Right lobe of liver (tissue), 6 donors: Measurements from ENCODE around the gene TMEM51. TPM values are rescaled to one million over a fixed set of nuclear protein-coding genes. Genes with fewer than 3 reads are reported as not detected.

ENCODE experiments used
- ATAC-seq, 4 donors: fragments of 200-7000 bp; cut with Tn5 transposase; one replicate each; pipeline ENCODE4 v1.9.1; 2020; ENCODE audit warnings: mild to moderate bottlenecking in 4 of 4, moderate library complexity in 4 of 4
- DNase-seq, 3 donors: peaks; one replicate each; pipeline ENCODE4 v3.0.0-alpha.2; 2020
- H3K27ac ChIP-seq, 3 donors: fragments of 200-600 bp; one replicate each; pipeline ENCODE4 v1.8.0; 2022
- H3K27me3 ChIP-seq, 2 donors: fragments of 200-600 bp; one replicate each; pipeline ENCODE4 v1.8.0; 2022
- H3K36me3 ChIP-seq, 4 donors: fragments of 200-600 bp; sonication (generic) in 1 of 4; one replicate each; pipeline versions ENCODE4 v1.5.1 to v1.8.0; 2017 to 2022; ENCODE audit warnings: control low read depth in 1 of 4
- H3K4me1 ChIP-seq, 4 donors: fragments of 200-600 bp; sonication (generic) in 1 of 4; one replicate each; pipeline versions ENCODE4 v1.5.1 to v1.8.0; 2017 to 2022; ENCODE audit warnings: control low read depth in 1 of 4
- H3K4me3 ChIP-seq, 3 donors: fragments of 200-600 bp; one replicate each; pipeline ENCODE4 v1.8.0; 2022
- H3K9me3 ChIP-seq, 4 donors: fragments of 200-600 bp; sonication (generic) in 1 of 4; one replicate each; pipeline versions ENCODE4 v1.5.1 to v1.8.0; 2017 to 2022; ENCODE audit warnings: control low read depth in 1 of 4
- POLR2A ChIP-seq: fragments of 450-650 bp; IDR thresholded peaks from one replicate; pipeline ENCODE4 v1.6.1; 2017; ENCODE audit warnings: antibody characterized with exemption, mild to moderate bottlenecking
- WGBS: methylation state at CpG from one replicate; pipeline ENCODE4 v1.1.6; 2018; ENCODE audit warnings: low coverage, low lambda C conversion rate; ENCODE audit not compliant: insufficient coverage; ENCODE audit errors: missing lambda C conversion rate; 5-methylcytosine and 5-hydroxymethylcytosine counted together
- intact Hi-C, 2 donors: fragments of 100-400 bp; cut with DNase I; formaldehyde crosslinking; loops; one replicate each; pipeline versions ENCODE4 v1.11.2 to v1.14.1; 2022
- total RNA-seq, 6 experiments: library from RNA; depleted of rRNA in 2 of 6; stranded (reverse); fragments of >200 nt in 2 of 6; fragmentation: NEBNext Ultra II Directional in 3 of 6; extraction: Animal tissue kit (Norgen Biotek cat#: 25700) in 3 of 6; gene quantifications; one replicate each; pipeline versions ENCODE4 v1.1.0 to v1.2.4, GENCODE V29; 2016 to 2023
- TF ChIP-seq, protein P1 (sequence below), 4 donors: fragments of 200-600 bp in 3 of 4; fragments of 450-650 bp in 1 of 4; IDR thresholded peaks; one replicate each; pipeline versions ENCODE4 v1.5.1 to v1.8.0; 2016 to 2022; ENCODE audit warnings: antibody characterized with exemption in 4 of 4, mild to moderate bottlenecking in 2 of 4
- donor health status: DM: no; HTN: yes; CAD: no.
- donor health status: DM: no; HTN: no; CAD: no.
- donor health status: DM: no; HTN: no; CAD: no.
- donor health status: DM: no; HTN: yes; CAD: no.
- donor health status: DM: no; HTN: yes; CAD: no.

The TMEM51 gene
- total RNA-seq, 6 experiments from 2014 or later = 1.3 to 5.4 (median 1.9) TPM

DNA sequence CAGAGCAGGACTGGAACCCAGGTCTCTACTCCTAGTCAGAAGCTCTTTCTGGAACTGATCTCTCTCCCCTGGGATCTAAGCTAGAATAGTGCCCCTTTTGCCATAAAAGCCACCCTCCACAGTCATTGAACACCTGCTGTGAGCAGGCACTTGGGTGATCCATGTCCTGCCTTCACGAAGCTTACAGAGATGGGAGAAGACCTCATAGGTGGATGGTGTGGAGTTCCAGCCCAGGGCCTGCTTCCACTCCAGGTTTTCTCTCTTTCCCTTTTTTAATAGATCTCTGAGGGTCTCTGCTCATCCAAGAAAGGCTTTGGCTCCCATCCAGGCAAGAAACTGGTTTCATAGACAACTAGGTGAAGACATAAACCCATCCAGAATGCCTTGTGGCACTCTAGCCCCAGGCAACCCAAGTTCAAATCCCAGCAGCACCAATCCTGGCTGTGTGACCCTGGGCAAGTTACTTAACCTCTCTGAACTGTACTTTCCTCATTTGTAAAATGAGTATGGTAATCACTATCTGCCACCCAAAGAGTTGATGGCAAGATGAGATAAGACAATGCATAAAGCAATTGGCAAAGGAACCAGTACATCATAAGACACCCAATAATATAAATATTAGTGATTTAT lies 46.4 kb upstream of the TMEM51 start:
- 83% methylated on average over 1 of the region's 1 CpG for WGBS
- H3K27me3 ChIP-seq = no peaks in the 10 kb centered on the region
- ATAC-seq = no peak
- no peaks in the 10 kb centered on the region for H3K9me3 ChIP-seq
- no peak overlapping the region for H3K27ac ChIP-seq
- no peak overlapping the region for H3K4me3 ChIP-seq
- no peaks in the 10 kb centered on the region for H3K36me3 ChIP-seq
- DNase-seq = no peak
- TF ChIP-seq, protein P1, sequence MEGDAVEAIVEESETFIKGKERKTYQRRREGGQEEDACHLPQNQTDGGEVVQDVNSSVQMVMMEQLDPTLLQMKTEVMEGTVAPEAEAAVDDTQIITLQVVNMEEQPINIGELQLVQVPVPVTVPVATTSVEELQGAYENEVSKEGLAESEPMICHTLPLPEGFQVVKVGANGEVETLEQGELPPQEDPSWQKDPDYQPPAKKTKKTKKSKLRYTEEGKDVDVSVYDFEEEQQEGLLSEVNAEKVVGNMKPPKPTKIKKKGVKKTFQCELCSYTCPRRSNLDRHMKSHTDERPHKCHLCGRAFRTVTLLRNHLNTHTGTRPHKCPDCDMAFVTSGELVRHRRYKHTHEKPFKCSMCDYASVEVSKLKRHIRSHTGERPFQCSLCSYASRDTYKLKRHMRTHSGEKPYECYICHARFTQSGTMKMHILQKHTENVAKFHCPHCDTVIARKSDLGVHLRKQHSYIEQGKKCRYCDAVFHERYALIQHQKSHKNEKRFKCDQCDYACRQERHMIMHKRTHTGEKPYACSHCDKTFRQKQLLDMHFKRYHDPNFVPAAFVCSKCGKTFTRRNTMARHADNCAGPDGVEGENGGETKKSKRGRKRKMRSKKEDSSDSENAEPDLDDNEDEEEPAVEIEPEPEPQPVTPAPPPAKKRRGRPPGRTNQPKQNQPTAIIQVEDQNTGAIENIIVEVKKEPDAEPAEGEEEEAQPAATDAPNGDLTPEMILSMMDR (IDR thresholded peaks at IDR 0.05) = no peak
- no peak for TF ChIP-seq POLR2A
- intact Hi-C loops = no loop called here
- no peaks in the 10 kb centered on the region for H3K4me1 ChIP-seq

DNA sequence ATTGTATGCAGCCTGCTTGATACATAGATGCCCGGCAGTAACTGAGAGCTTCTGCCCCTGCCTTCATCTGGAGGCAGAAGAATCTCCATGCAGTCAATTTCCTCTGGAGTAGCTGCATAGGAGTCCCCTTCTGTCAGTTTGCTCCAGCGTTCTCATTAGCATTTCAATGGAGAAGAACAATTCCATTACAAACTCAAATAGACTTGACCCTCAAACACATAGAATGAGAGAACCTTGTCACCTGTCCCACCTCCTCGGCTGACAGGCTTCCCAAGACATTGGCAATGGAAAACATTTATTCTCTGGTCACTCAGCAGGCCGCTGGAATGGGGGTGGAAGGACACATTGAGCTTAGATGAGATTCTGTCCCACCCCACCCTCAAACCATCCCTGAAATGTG lies 45.6 kb upstream of the TMEM51 start:
- Histone ChIP-seq H3K27me3 (no peaks in the 10 kb centered on the region), H3K27ac (no peak overlapping the region), H3K9me3 (no peaks in the 10 kb centered on the region), H3K36me3 (no peaks in the 10 kb centered on the region), H3K4me1 (no peaks in the 10 kb centered on the region), H3K4me3 (no peak overlapping the region)
- TF ChIP-seq, protein P1 (IDR thresholded peaks at IDR 0.05) = no peak
- no peak for TF ChIP-seq POLR2A
- ATAC-seq = no peak
- no peak for DNase-seq
- intact Hi-C loops = no loop called here
- WGBS = 36% methylated on average over 3 of the region's 4 CpGs

DNA sequence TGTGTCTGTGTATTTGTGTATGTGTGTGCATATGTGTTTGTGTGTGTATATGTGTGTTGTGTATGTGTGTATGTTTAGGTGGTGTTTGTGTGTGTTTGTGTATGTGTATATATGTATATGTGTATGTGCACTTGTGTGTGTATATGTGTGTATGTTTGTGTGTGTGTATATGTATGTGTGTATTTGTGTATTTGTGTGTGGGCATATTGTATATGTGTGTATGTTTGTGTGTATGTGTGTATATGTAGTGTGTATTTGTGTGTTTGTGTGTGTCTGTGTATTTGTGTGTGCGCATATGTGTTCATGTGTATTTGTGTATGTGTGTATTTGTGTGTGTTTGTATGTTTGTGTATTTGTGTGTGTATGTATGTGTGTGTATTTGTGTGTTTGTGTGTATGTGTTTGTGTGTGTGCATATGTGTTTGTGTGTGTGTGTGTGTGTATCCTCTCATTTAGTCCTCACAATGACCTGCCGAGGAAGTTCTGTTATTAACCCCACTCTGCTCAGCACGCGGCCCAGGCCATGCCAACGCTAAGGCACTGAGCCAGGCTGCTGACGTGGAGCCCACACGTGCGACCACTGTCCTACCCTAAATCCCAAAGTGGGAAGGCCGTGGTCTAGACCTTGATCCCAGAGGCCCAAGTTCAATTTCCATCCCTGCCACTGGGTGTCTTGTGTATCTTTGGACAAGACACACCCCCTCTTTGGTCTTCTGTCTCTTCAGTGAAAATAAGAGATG lies 43.2 kb upstream of the TMEM51 start:
- no peak for ATAC-seq
- no peak overlapping the region for H3K27ac ChIP-seq
- WGBS = no CpG with 5 or more reads among the region's 9 CpGs
- H3K27me3 ChIP-seq = no peaks in the 10 kb centered on the region
- intact Hi-C loops = no loop called here
- no peak overlapping the region for H3K4me3 ChIP-seq
- no peaks in the 10 kb centered on the region for H3K4me1 ChIP-seq
- H3K36me3 ChIP-seq = no peaks in the 10 kb centered on the region
- no peak for DNase-seq
- TF ChIP-seq POLR2A = no peak
- TF ChIP-seq, protein P1 (IDR thresholded peaks at IDR 0.05) = no peak
- no peaks in the 10 kb centered on the region for H3K9me3 ChIP-seq

DNA sequence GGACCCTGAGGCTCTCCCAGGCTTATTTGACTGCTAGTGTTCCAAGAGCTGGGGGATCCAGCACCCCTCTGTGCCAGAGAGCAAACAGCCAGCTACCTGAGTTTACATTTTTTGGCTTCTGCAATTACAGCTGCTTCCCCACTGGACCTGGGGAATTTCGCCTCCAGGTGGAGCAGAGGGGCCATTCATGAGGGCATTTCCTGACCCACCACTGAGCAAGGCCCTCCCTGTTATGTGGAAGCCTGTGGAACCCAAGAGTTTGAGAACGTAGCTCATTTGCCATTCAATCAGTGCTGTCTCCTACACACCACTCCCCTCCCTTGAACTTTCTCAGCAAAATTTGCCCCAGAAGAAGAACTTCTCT lies 42.7 kb upstream of the TMEM51 start:
- intact Hi-C loops = no loop called here
- H3K9me3 ChIP-seq = no peaks in the 10 kb centered on the region
- no peak for DNase-seq
- H3K4me3 ChIP-seq = no peak overlapping the region
- WGBS = 79% methylated on average over 2 of the region's 2 CpGs
- no peak for ATAC-seq
- H3K4me1 ChIP-seq = no peaks in the 10 kb centered on the region
- H3K27ac ChIP-seq = no peak overlapping the region
- H3K36me3 ChIP-seq = no peaks in the 10 kb centered on the region
- TF ChIP-seq, protein P1 (IDR thresholded peaks at IDR 0.05) = no peak
- TF ChIP-seq POLR2A = no peak
- no peaks in the 10 kb centered on the region for H3K27me3 ChIP-seq
